Activated naive CD4-positive, alpha-beta T cell treated with anti-CD3 and anti-CD28 coated beads for 36 hours (primary cell): ENCODE measurements around the gene CREB5. TPM values are rescaled to one million over a fixed set of nuclear protein-coding genes. Genes with fewer than 3 reads are reported as not detected.
A peak's percentile ranks its signal among the peaks of the same experiment; 100 is the strongest.

Experiments
- CTCF ChIA-PET: fragments of 350-600 bp; sonication (Branson Sonifier 250); formaldehyde crosslinking; loops from one replicate; lab custom pipeline; 2021; ENCODE audit warnings: antibody characterized with exemption; lab: Charles Lee
- DNase-seq: peaks from one replicate; pipeline ENCODE4 v3.0.0-alpha.2; 2020
- H3K27ac Mint-ChIP-seq: one replicate; pipeline ENCODE4 v1.8.0; 2021; ENCODE audit warnings: mild to moderate bottlenecking, mixed read lengths
- H3K27me3 Mint-ChIP-seq: one replicate; pipeline ENCODE4 v1.8.0; 2021; ENCODE audit warnings: low read depth, mixed read lengths
- H3K36me3 Mint-ChIP-seq: one replicate; pipeline ENCODE4 v1.8.0; 2021; ENCODE audit warnings: low read depth, mixed read lengths
- H3K4me1 Mint-ChIP-seq: one replicate; pipeline ENCODE4 v1.8.0; 2021; ENCODE audit warnings: low read depth, mixed read lengths
- H3K4me3 Mint-ChIP-seq: one replicate; pipeline ENCODE4 v1.8.0; 2021; ENCODE audit warnings: mild to moderate bottlenecking, moderate library complexity, mixed read lengths
- H3K9me3 Mint-ChIP-seq: one replicate; pipeline ENCODE4 v1.8.0; 2021; ENCODE audit warnings: mixed read lengths
- intact Hi-C: fragments of 100-400 bp; cut with micrococcal nuclease; formaldehyde crosslinking; loops from one replicate; pipeline ENCODE4 v1.15.1; 2023
- total RNA-seq, 2 experiments: library from RNA; stranded (reverse); gene quantifications; one replicate each; pipeline ENCODE4 v1.2.3, GENCODE V29; 2021

The CREB5 gene
- total RNA-seq, 2 experiments from 2014 or later = 0.30 to 0.48 TPM

- H3K4me1 Mint-ChIP-seq = no peaks in the 10 kb centered on the region
- H3K9me3 Mint-ChIP-seq = peaks cover 8% of the 10 kb centered on the region
- no peak overlapping the region for H3K4me3 Mint-ChIP-seq
- H3K27me3 Mint-ChIP-seq = peaks cover 9% of the 10 kb centered on the region
- intact Hi-C loops = no loop called here
- DNase-seq = no peak
- CTCF ChIA-PET = no interaction called here
- H3K27ac Mint-ChIP-seq = no peak overlapping the region
- H3K36me3 Mint-ChIP-seq = no peaks in the 10 kb centered on the region
Observed at GRCh38 chr7:28656529-28656928, 244.2 kb downstream of the CREB5 start.

- no peak for DNase-seq
- Mint-ChIP-seq H3K27ac (no peak overlapping the region), H3K9me3 (peaks cover 8% of the 10 kb centered on the region), H3K36me3 (no peaks in the 10 kb centered on the region), H3K4me1 (peaks cover 4% of the 10 kb centered on the region), H3K27me3 (peaks cover 16% of the 10 kb centered on the region), H3K4me3 (no peak overlapping the region)
- CTCF ChIA-PET = no interaction called here
- intact Hi-C loops = no loop called here
Observed at GRCh38 chr7:28658381-28658780, 246.1 kb downstream of the CREB5 start.

GRCh38 chr7:28660132-28660531, 247.8 kb downstream of the CREB5 start:
- no peak for DNase-seq
- intact Hi-C loops = no loop called here
- CTCF ChIA-PET = no interaction called here
- Mint-ChIP-seq H3K27ac (no peak overlapping the region), H3K4me3 (no peak overlapping the region), H3K36me3 (no peaks in the 10 kb centered on the region), H3K27me3 (peaks cover 23% of the 10 kb centered on the region), H3K9me3 (peaks cover 8% of the 10 kb centered on the region), H3K4me1 (peaks cover 4% of the 10 kb centered on the region)

- peak; percentile 20 for DNase-seq
- peaks cover 4% of the 10 kb centered on the region for H3K4me1 Mint-ChIP-seq
- peaks cover 19% of the 10 kb centered on the region for H3K27me3 Mint-ChIP-seq
- intact Hi-C loops = no loop called here
- no peak overlapping the region for H3K4me3 Mint-ChIP-seq
- no peak overlapping the region for H3K27ac Mint-ChIP-seq
- peaks cover 8% of the 10 kb centered on the region for H3K9me3 Mint-ChIP-seq
- H3K36me3 Mint-ChIP-seq = no peaks in the 10 kb centered on the region
- CTCF ChIA-PET = interaction anchor here (0.6 kb wide), 1 partner anchor 90 kb away, joined by 3 read pairs; no protein-coding TSS in a partner anchor
Observed at GRCh38 chr7:28661826-28662595, 249.7 kb downstream of the CREB5 start.

DNA sequence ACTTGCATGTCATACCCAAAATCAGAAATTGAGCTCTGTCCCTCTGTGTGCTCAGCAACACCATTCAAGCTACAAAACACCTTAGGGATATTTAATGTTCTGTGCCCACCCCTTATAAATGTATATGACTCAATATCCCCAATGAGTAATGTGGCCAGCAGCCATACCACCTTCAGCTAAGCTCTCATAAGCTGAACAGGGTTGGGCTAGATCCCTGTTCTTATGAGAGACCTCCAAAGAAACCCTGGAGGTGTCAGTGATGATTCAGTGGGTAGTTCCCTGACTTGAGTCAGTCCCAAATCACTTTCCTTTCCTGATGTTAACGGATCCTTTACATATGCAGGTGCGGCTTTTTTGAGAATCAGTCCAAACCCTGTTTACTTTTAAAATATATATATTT, 253.8 kb downstream of the CREB5 start:
- no peak for DNase-seq
- Mint-ChIP-seq H3K27me3 (peaks cover 16% of the 10 kb centered on the region), H3K4me1 (peaks cover 4% of the 10 kb centered on the region), H3K27ac (no peak overlapping the region), H3K36me3 (no peaks in the 10 kb centered on the region), H3K9me3 (no peaks in the 10 kb centered on the region), H3K4me3 (no peak overlapping the region)
- CTCF ChIA-PET = interaction anchor here (0.7 kb wide), 1 partner anchor 641 kb away, joined by 3 read pairs; no protein-coding TSS in a partner anchor
- intact Hi-C loops = no loop called here

GRCh38 chr7:28668085-28668484, 255.8 kb downstream of the CREB5 start:
- CTCF ChIA-PET = no interaction called here
- Mint-ChIP-seq H3K4me3 (no peak overlapping the region), H3K9me3 (no peaks in the 10 kb centered on the region), H3K4me1 (no peaks in the 10 kb centered on the region), H3K36me3 (no peaks in the 10 kb centered on the region), H3K27ac (no peak overlapping the region), H3K27me3 (peaks cover 7% of the 10 kb centered on the region)
- intact Hi-C loops = no loop called here
- DNase-seq = no peak

DNA sequence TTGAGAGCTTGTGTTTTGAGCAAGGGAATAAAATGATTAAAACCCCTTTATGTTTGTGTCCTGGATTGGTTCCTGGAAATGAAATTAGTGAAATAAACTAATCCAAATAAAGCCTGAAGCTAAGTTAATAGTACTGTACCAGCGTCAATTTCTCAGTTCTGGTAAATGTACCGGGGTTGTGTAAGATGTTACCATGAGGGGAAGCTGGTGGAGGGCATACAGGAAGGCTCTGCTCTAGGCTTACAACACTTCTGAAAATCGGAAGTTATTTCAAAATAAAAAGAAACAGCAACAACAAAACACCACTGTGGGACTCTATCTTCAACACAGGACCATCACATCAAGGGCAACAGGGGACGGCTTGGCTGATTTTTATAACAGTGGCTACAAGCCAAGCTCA, 257.0 kb downstream of the CREB5 start:
- CTCF ChIA-PET = interaction anchor here (0.6 kb wide), 1 partner anchor 299 kb away, joined by 3 read pairs; no protein-coding TSS in a partner anchor
- no peaks in the 10 kb centered on the region for H3K36me3 Mint-ChIP-seq
- no peak for DNase-seq
- H3K9me3 Mint-ChIP-seq = no peaks in the 10 kb centered on the region
- no peak overlapping the region for H3K27ac Mint-ChIP-seq
- peaks cover 4% of the 10 kb centered on the region for H3K27me3 Mint-ChIP-seq
- H3K4me1 Mint-ChIP-seq = no peaks in the 10 kb centered on the region
- H3K4me3 Mint-ChIP-seq = no peak overlapping the region
- intact Hi-C loops = no loop called here

DNA sequence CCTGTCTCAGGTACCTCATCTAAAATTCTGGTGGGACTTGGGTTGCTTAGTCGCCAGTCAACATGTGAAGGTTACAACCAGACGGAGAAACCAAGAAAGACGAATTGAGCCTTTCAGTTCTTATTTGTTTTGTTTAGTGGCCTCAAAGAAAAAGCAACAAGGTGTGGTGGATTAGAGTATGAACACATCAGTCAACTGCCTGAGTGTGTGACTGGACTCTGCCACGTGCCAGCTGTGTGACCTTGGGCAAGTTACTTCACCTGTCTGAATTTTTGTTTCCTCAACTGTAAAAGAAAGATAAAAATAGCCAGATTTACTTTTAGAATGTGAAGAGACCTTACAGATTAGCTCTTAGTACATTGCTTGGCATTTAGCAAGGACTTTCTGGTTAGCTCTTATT, 259.2 kb downstream of the CREB5 start:
- Mint-ChIP-seq H3K27ac (no peak overlapping the region), H3K36me3 (no peaks in the 10 kb centered on the region), H3K4me1 (no peaks in the 10 kb centered on the region), H3K4me3 (no peak overlapping the region), H3K27me3 (no peaks in the 10 kb centered on the region), H3K9me3 (no peaks in the 10 kb centered on the region)
- DNase-seq = no peak
- CTCF ChIA-PET = no interaction called here
- intact Hi-C loops = no loop called here

DNA sequence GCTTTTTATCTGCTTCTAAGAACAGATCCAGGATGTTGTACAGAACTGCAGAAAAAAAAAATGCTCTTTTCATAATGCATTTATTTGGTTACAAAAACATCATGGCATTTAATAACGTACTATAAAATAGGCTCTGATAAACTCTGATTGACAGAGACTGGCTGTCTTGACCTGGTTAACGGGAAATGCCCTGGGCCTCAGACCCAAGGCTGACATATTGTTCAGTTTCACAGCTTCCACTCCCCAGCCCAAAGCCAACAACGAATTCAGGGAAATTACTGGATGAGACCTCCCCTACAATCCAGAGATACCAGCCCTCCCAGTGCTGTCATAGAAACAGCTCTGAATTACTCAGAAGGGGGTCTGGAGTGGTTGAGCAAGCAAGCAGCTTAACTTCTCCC, 260.1 kb downstream of the CREB5 start:
- Mint-ChIP-seq H3K4me3 (no peak overlapping the region), H3K27ac (no peak overlapping the region), H3K9me3 (no peaks in the 10 kb centered on the region), H3K27me3 (no peaks in the 10 kb centered on the region), H3K4me1 (no peaks in the 10 kb centered on the region), H3K36me3 (no peaks in the 10 kb centered on the region)
- intact Hi-C loops = no loop called here
- DNase-seq = no peak
- CTCF ChIA-PET = no interaction called here

DNA sequence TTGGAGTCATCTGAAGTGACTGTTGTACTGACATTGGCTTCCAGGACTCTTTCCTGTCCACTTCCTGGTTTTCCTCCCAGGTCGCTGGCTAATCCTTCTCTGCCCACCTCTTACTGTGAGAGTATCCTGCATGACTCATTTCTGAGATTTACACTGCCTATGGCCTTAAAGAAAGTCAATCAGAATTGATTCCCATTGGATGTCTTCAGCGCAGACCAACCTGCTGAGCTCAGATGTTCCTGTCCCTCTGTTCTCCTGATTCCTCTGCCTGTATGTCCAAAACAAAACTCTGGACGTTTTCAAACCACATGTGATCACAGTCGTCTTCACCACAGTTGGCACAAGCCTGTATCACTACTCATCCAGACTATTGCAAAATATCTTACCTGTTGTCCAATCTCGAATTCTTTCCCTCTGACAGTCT, 262.1 kb downstream of the CREB5 start:
- H3K4me1 Mint-ChIP-seq = no peaks in the 10 kb centered on the region
- no peaks in the 10 kb centered on the region for H3K36me3 Mint-ChIP-seq
- H3K27me3 Mint-ChIP-seq = no peaks in the 10 kb centered on the region
- CTCF ChIA-PET = no interaction called here
- intact Hi-C loops = no loop called here
- H3K4me3 Mint-ChIP-seq = no peak overlapping the region
- no peak overlapping the region for H3K27ac Mint-ChIP-seq
- no peak for DNase-seq
- H3K9me3 Mint-ChIP-seq = no peaks in the 10 kb centered on the region

GRCh38 chr7:28675429-28675828, 263.1 kb downstream of the CREB5 start:
- Mint-ChIP-seq H3K36me3 (no peaks in the 10 kb centered on the region), H3K27me3 (no peaks in the 10 kb centered on the region), H3K27ac (no peak overlapping the region), H3K9me3 (no peaks in the 10 kb centered on the region), H3K4me3 (no peak overlapping the region), H3K4me1 (no peaks in the 10 kb centered on the region)
- CTCF ChIA-PET = no interaction called here
- intact Hi-C loops = no loop called here
- no peak for DNase-seq

- DNase-seq = no peak
- Mint-ChIP-seq H3K36me3 (no peaks in the 10 kb centered on the region), H3K4me1 (no peaks in the 10 kb centered on the region), H3K27ac (no peak overlapping the region), H3K4me3 (no peak overlapping the region), H3K9me3 (no peaks in the 10 kb centered on the region), H3K27me3 (no peaks in the 10 kb centered on the region)
- CTCF ChIA-PET = no interaction called here
- intact Hi-C loops = no loop called here
Observed at GRCh38 chr7:28677668-28678067, 265.4 kb downstream of the CREB5 start.

DNA sequence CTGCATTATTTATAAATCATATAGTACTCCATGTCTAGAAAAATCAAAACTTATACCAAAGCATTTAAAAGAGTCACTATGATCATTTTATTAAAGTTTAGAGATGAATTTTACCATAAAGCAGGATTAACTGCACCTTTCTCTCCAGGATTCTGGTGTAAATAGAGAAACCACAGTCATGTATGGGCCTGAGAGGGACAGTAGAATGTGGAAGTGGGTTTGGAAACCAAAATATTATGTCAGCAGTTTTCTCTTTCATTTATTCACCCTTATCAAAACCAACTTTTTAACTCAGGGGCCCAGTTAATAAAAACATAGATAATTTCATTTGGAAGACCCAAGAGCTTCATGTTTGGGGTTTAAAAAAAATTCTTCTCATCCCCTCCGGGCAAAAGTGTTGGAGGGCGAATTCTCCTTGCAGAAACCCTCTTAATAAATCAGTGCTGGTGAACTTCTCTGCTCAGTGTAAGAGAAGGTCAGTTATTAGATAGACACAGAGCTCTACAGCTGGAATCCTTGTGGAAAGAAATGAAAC, 266.2 kb downstream of the CREB5 start:
- Mint-ChIP-seq H3K27me3 (peaks cover 6% of the 10 kb centered on the region), H3K4me3 (no peak overlapping the region), H3K9me3 (no peaks in the 10 kb centered on the region), H3K4me1 (no peaks in the 10 kb centered on the region), H3K27ac (no peak overlapping the region), H3K36me3 (no peaks in the 10 kb centered on the region)
- no peak for DNase-seq
- CTCF ChIA-PET = no interaction called here
- intact Hi-C loops = no loop called here
